GM18508 (cell line): Measurements from ENCODE around the gene SLC25A25.
"Not testable (repeated sequence)": the region's sequence is repeated elsewhere in the genome, so short reads cannot be mapped to it uniquely, and the experiment has no call there.

Experiments
- ATAC-seq: cut with Tn5 transposase; IDR thresholded peaks from one replicate; pipeline ENCODE4 v1.9.1; 2021; ENCODE audit warnings: moderate number of reproducible peaks; ENCODE audit not compliant: insufficient read depth, unreplicated experiment

Gene SLC25A25

GRCh38 chr9:128070874-128071273, 2.8 kb downstream of the SLC25A25 start:
- ATAC-seq: no peak

- not testable (repeated sequence) for ATAC-seq
Measured at GRCh38 chr9:128071475-128071874, 3.4 kb downstream of the SLC25A25 start.

DNA sequence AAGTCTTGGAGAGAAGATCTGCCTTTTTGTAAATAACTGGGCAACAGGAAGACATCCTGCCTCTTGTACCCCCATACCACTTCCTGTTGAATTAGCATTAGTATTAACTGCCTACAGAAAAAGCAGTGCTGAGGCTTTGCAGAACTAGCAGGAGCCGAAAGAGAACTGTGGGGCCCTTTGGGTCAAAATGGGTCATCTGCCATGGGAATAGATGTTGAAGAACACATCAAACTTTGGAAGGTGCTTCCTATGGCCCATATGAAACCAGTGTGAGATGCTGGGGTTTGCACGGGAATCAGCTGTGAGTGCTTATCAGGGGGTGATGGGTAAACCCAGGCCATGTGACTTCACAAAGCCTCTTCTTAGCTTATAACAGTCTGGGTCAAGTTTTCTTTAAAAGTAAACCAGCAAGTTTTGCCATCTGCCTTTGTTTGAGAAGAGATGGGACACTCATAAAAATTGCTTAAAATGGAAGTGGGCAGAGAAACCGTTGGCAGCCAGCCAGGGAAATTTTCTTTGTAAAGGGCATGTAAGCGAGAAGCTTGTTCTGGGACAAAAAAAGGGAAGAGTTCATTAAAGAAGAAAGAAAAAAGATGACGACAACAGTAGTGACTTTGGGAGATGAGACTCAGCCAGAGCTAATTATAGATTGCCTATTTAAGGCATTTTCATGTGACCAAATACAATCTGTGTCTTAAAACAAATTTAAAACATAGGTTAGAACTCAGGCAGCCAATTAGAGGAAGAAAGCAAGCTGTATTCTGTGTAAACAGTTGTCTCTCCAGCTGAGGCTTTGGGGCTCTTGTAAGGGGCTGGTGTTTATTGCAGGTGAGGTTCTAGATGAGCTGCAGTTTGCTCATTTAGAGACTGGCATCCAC, 4.4 kb downstream of the SLC25A25 start:
- ATAC-seq: no peak

- ATAC-seq: no peak
Measured at GRCh38 chr9:128073253-128073886, 5.3 kb downstream of the SLC25A25 start.

- no peak for ATAC-seq
Measured at GRCh38 chr9:128077847-128078503, 9.9 kb downstream of the SLC25A25 start.

- ATAC-seq: no peak
Measured at GRCh38 chr9:128078504-128079434, 10.7 kb downstream of the SLC25A25 start.

DNA sequence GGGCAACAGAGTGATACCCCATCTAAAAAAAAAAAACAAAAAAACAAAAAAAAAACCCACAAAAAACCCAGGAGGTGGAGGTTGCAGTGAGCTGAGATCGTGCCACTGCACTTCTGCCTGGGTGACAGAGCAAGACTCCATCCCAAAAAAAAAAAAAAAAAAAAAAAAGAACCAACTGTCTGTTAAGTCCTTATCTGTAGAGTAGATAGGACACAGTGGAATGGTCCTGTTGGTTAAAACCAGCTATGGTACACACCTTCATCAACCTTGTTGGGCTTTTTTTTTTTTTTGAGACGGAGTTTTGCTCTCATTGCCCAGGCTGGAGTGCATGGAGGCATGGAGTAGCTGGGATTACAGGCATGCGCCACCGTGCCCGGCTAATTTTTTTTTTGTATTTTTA, 12.2 kb downstream of the SLC25A25 start:
- ATAC-seq: no peak

DNA sequence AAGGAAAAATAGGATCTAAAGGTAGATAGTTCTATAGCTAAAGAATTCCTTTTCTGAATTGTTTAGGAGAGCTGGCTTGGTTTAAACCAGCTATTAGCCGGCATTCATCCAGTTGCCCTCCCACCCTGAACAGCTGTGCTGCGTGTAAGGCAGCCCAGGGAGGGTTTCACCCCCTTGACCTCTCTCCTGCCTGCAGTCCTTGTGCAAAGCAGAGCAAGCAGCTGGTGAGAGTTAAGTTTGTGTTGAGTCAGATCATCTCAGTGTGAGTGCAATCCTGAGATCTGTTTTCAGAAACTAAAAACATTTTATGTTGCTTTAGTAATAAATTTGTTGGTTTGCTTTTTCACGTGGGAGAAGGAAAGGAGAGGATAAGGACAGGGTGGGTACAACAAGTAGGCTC, 13.0 kb downstream of the SLC25A25 start:
- ATAC-seq: no peak

GRCh38 chr9:128082151-128082550, 14.1 kb downstream of the SLC25A25 start:
- no peak for ATAC-seq

- no peak for ATAC-seq
Measured at GRCh38 chr9:128084746-128085145, 16.7 kb downstream of the SLC25A25 start.

- no peak for ATAC-seq
Measured at GRCh38 chr9:128085943-128086342, 17.9 kb downstream of the SLC25A25 start.

- no peak for ATAC-seq
Measured at GRCh38 chr9:128087262-128087661, 19.2 kb downstream of the SLC25A25 start.

GRCh38 chr9:128088253-128088945, 20.4 kb downstream of the SLC25A25 start:
- ATAC-seq: no peak

- no peak for ATAC-seq
Measured at GRCh38 chr9:128089299-128089698, 21.3 kb downstream of the SLC25A25 start.

DNA sequence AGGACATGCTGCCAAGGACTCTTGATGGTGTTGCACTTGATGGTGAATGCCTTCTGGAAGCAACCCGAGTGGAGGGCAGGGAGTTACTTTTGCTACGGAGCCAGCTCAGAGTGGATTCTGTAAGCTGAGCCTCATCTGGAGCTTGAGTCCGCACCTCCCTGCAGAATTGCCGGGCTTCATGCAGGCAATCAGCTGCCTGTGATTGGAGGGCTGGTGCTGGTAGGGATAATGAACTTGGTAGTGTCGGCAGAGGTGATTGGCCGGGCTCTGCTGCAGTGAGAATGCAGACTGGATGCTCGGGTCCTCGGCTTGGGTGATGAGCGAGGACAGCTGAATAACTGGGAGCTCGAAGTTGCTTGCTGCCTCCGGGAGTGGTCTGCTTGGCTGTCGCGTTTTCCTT, 23.1 kb downstream of the SLC25A25 start:
- ATAC-seq: no peak

- ATAC-seq: no peak
Measured at GRCh38 chr9:128091571-128091970, 23.5 kb downstream of the SLC25A25 start.

DNA sequence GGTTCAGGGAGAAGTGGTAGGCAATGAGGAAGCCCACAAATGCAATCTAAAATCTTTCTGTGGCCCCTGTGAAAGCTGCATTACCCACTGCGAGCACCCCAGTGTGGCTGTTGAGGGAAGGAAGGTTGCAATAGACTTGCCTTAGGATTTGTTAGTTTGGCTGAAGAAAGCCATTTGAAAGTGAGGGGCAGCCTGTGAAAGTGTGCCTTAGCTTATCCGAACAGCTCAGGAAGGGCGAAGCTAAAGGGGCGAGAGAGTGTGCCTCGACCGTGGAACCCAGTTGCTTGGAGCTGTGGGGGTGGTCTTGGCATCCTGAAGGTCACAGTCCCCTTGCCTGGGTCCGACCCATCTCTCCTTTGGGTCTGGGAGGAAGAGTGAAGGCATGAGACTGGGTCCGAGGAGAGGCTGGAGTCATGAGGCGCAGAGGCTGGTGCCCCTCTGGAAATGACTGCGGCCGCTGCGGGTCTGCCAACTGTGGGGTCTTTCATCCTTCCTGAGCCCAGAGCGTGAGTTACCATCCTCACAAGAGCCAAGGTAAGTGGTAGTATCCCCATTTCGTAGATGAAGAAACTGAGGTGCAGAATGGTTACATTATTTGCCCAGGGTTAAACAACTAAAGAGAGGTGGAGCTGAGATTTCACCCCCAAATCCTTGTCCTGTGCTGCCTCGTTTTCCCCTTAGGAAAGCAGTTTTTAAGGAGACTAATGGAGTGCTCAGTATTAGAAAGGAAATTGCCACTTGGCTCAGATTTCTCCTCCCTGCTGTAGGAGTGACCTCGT, 24.4 kb downstream of the SLC25A25 start:
- no peak for ATAC-seq

- no peak for ATAC-seq
Measured at GRCh38 chr9:128093011-128093410, 25.0 kb downstream of the SLC25A25 start.
